ENCODE data around the gene ZNF77. TPM values are rescaled to one million over a fixed set of nuclear protein-coding genes. Genes with fewer than 3 reads are reported as not detected.
A peak's percentile ranks its signal among the peaks of the same experiment; 100 is the strongest.

Gene ZNF77
- total RNA-seq, 1 donor: 5.8 TPM

DNA sequence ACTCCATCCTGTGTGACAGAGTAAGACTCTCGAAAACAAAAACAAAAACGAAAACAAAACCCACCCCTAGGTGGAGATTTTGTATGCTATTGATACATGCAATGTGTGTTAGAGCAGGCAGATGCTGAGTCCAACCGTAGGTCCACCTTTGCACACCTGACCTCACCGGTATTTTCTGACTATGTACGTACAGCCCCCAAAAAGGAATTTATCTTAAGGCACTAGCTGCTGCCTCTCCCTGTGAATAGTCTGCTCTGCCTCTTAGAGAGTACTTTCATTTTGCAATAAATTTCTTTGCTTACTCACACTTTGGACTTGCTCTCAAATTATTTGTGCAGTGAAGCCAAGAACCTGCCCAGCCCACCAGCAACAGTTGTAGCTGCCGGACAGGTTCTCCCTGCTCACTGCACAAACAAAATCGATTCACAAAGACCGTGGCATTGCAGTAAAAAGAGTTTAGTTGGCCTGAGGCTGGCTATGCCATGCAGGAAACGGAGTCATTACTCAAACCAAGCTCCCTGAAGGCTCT lies 8.2 kb upstream of the ZNF77 start:
- no peaks in the 10 kb centered on the region for H4K20me1 ChIP-seq (ENCODE audit: insufficient read depth, low read length)
- peak overlapping the region; percentile 85 for H3K4me2 ChIP-seq (ENCODE audit: insufficient read depth, low read length)
- peaks cover 12% of the 10 kb centered on the region for H3K4me1 ChIP-seq (ENCODE audit: insufficient read depth, low read length)
- no peak overlapping the region for H3K27ac ChIP-seq (ENCODE audit: low read depth, low read length)
- H3K79me2 ChIP-seq (ENCODE audit: insufficient read depth, low read length): peaks cover 14% of the 10 kb centered on the region
- no peaks in the 10 kb centered on the region for H3K9me3 ChIP-seq (ENCODE audit: low read depth, low read length)
- H3K4me3 ChIP-seq (ENCODE audit: insufficient read depth, low read length): peak overlapping the region; percentile 61
- peak overlapping the region; percentile 78 for H2AFZ ChIP-seq (ENCODE audit: low read length)
- TF ChIP-seq, protein P1, sequence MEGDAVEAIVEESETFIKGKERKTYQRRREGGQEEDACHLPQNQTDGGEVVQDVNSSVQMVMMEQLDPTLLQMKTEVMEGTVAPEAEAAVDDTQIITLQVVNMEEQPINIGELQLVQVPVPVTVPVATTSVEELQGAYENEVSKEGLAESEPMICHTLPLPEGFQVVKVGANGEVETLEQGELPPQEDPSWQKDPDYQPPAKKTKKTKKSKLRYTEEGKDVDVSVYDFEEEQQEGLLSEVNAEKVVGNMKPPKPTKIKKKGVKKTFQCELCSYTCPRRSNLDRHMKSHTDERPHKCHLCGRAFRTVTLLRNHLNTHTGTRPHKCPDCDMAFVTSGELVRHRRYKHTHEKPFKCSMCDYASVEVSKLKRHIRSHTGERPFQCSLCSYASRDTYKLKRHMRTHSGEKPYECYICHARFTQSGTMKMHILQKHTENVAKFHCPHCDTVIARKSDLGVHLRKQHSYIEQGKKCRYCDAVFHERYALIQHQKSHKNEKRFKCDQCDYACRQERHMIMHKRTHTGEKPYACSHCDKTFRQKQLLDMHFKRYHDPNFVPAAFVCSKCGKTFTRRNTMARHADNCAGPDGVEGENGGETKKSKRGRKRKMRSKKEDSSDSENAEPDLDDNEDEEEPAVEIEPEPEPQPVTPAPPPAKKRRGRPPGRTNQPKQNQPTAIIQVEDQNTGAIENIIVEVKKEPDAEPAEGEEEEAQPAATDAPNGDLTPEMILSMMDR (IDR thresholded peaks at IDR 0.05; ENCODE audit: extremely low read depth, low read depth, low read length): no peak
- DNase-seq (ENCODE audit: insufficient read length, low spot score, missing footprints): peak; percentile 44
- H3K27me3 ChIP-seq (ENCODE audit: insufficient read depth, low read length): no peaks in the 10 kb centered on the region
- H3K36me3 ChIP-seq (ENCODE audit: insufficient read depth, low read length): no peaks in the 10 kb centered on the region

DNA sequence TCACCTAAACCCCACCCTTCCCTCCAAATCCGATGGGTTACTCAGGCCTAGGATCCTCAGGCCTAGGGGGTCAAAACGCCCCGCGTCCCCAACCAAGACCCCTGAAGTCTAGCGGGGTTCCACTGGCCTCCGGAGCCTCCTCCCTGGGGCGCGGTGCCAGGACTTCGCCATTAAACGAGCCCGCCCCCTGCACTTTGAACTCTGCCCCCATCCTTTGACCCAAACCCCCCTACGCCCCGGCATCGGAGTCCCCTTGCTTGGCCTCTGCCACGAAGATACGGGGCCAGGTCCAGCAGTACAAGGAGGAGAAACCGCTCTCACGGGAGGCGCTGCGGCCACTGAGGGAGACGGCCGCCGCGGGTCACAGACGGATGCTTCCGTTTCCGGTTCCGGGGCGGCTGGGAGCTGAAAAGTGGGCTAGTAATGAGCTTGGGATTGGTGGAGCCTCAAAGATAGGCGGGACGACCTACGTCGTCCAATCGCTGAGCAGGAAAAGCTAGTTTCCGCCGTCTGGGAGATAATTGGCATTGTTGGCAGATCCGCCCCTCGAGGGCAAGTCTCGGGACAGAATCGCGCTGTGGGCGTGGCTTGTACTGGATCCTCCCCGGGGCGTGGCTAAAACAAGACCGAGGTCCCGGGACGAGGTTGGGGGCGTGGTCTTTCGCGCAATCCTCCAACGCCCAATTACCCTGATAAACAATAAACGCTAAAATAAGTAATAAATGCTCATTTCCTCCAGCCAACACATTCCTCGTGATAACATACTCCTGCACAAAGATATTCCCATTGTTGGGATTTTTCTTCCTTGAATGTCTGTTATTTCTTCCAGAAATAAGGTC lies 5.7 kb upstream of the ZNF77 start:
- H3K4me2 ChIP-seq (ENCODE audit: insufficient read depth, low read length): peak overlapping the region; percentile 94
- no peaks in the 10 kb centered on the region for H3K27me3 ChIP-seq (ENCODE audit: insufficient read depth, low read length)
- H2AFZ ChIP-seq (ENCODE audit: low read length): peak overlapping the region; percentile 71
- H3K9me3 ChIP-seq (ENCODE audit: low read depth, low read length): no peaks in the 10 kb centered on the region
- H3K36me3 ChIP-seq (ENCODE audit: insufficient read depth, low read length): no peaks in the 10 kb centered on the region
- TF ChIP-seq, protein P1 (IDR thresholded peaks at IDR 0.05; ENCODE audit: extremely low read depth, low read depth, low read length): no peak
- peak overlapping the region; percentile 90 for H3K4me3 ChIP-seq (ENCODE audit: insufficient read depth, low read length)
- H3K27ac ChIP-seq (ENCODE audit: low read depth, low read length): peak overlapping the region; percentile 75
- H3K79me2 ChIP-seq (ENCODE audit: insufficient read depth, low read length): peaks cover 14% of the 10 kb centered on the region
- DNase-seq (ENCODE audit: insufficient read length, low spot score, missing footprints): peak; percentile 99
- peaks cover 12% of the 10 kb centered on the region for H3K4me1 ChIP-seq (ENCODE audit: insufficient read depth, low read length)
- H4K20me1 ChIP-seq (ENCODE audit: insufficient read depth, low read length): no peaks in the 10 kb centered on the region

DNA sequence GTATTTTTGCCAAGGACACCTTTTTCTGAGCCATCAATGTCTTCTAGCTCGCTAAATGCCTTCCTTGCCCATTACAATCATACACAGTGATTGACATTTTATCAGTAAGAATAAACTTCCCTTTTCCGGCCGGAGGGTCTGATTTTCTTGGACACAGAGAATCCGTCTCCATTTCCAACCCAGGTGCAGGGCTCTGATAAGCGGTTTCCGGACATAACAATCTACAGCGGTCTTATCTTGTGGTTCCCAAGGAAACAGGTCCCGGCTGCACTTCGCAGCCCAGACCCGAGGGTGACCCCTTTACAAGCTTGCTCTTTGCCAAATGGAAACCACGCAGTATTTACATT lies 5.1 kb upstream of the ZNF77 start:
- peak overlapping the region; percentile 71 for H2AFZ ChIP-seq (ENCODE audit: low read length)
- H3K4me2 ChIP-seq (ENCODE audit: insufficient read depth, low read length): peak overlapping the region; percentile 94
- no peaks in the 10 kb centered on the region for H3K36me3 ChIP-seq (ENCODE audit: insufficient read depth, low read length)
- H3K4me3 ChIP-seq (ENCODE audit: insufficient read depth, low read length): peak overlapping the region; percentile 90
- H3K79me2 ChIP-seq (ENCODE audit: insufficient read depth, low read length): peaks cover 14% of the 10 kb centered on the region
- H3K27me3 ChIP-seq (ENCODE audit: insufficient read depth, low read length): no peaks in the 10 kb centered on the region
- H3K27ac ChIP-seq (ENCODE audit: low read depth, low read length): peak overlapping the region; percentile 75
- peaks cover 12% of the 10 kb centered on the region for H3K4me1 ChIP-seq (ENCODE audit: insufficient read depth, low read length)
- TF ChIP-seq, protein P1 (IDR thresholded peaks at IDR 0.05; ENCODE audit: extremely low read depth, low read depth, low read length): no peak
- H3K9me3 ChIP-seq (ENCODE audit: low read depth, low read length): no peaks in the 10 kb centered on the region
- no peaks in the 10 kb centered on the region for H4K20me1 ChIP-seq (ENCODE audit: insufficient read depth, low read length)
- DNase-seq (ENCODE audit: insufficient read length, low spot score, missing footprints): peak; percentile 68

DNA sequence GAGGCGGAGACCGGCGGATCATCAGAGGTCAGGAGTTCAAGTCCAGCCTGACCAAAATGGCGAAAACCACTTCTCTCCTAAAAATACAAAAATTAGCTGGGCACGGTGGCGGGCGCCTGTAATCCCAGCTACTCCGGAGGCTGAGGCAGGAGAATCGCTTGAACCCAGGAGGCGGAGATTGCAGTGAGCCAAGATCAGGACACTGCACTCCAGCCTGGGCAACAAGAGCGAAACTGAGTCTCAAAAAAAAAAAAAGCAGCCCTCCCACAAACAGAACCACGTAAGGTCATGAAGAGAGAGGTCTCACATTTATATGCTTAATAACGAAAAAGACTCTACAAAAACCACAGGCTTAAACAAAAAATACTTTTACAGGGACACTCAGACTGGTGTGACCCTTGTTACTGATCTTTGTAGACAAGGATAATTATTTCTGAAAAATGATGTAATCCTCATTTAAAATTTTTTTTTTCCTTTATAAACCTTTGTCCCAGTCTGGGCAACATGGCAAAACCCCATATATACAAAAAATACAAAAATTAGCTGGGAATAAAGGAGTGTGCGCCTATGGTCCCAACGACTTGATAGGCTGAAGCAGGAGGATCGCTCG lies 909 bp upstream of the ZNF77 start:
- peaks cover 15% of the 10 kb centered on the region for H3K4me1 ChIP-seq (ENCODE audit: insufficient read depth, low read length)
- DNase-seq (ENCODE audit: insufficient read length, low spot score, missing footprints): no peak
- peaks cover 26% of the 10 kb centered on the region for H3K79me2 ChIP-seq (ENCODE audit: insufficient read depth, low read length)
- TF ChIP-seq, protein P1 (IDR thresholded peaks at IDR 0.05; ENCODE audit: extremely low read depth, low read depth, low read length): no peak
- H2AFZ ChIP-seq (ENCODE audit: low read length): peak overlapping the region; percentile 93
- peak overlapping the region; percentile 82 for H3K27ac ChIP-seq (ENCODE audit: low read depth, low read length)
- peak overlapping the region; percentile 96 for H3K4me3 ChIP-seq (ENCODE audit: insufficient read depth, low read length)
- no peaks in the 10 kb centered on the region for H3K9me3 ChIP-seq (ENCODE audit: low read depth, low read length)
- H3K4me2 ChIP-seq (ENCODE audit: insufficient read depth, low read length): peak overlapping the region; percentile 97
- H3K36me3 ChIP-seq (ENCODE audit: insufficient read depth, low read length): no peaks in the 10 kb centered on the region
- H4K20me1 ChIP-seq (ENCODE audit: insufficient read depth, low read length): no peaks in the 10 kb centered on the region
- H3K27me3 ChIP-seq (ENCODE audit: insufficient read depth, low read length): no peaks in the 10 kb centered on the region
